C1 segment of cervical spinal cord (tissue), 14 donors: ENCODE results near the gene OGG1.

Source experiments
- DNase-seq, 14 donors: peaks; one replicate each; lab custom pipeline; 2025; lab: John Stamatoyannopoulos, UW

Gene OGG1

GRCh38 chr3:9727041-9727595, 22.6 kb upstream of the OGG1 start:
- DNase-seq = no peak

GRCh38 chr3:9727743-9728142, 22.0 kb upstream of the OGG1 start:
- DNase-seq = no peak

- DNase-seq = no peak
Measured at GRCh38 chr3:9729419-9729818, 20.3 kb upstream of the OGG1 start.

GRCh38 chr3:9730657-9731205, 19.0 kb upstream of the OGG1 start:
- peak in 1 of 14 donors; percentile 84 for DNase-seq

GRCh38 chr3:9731206-9732079, 18.3 kb upstream of the OGG1 start, which contains the start of gene BRPF1:
BRPF1 (plus strand) TSS chr3:9731735; CDS start chr3:9734141, 2,406 bp downstream.
- DNase-seq = peak; percentile 84 to 99 (median 98)

- peak in 1 of 14 donors; percentile 15 for DNase-seq
Measured at GRCh38 chr3:9732080-9732739, 17.5 kb upstream of the OGG1 start.

GRCh38 chr3:9732740-9733115, 17.0 kb upstream of the OGG1 start:
- DNase-seq = peak in 3 of 14 donors; percentile 4 to 23 (median 14)

GRCh38 chr3:9736831-9737230, 12.9 kb upstream of the OGG1 start:
- DNase-seq = no peak

- DNase-seq = no peak
Measured at GRCh38 chr3:9739181-9739580, 10.6 kb upstream of the OGG1 start.

GRCh38 chr3:9742560-9742959, 7.2 kb upstream of the OGG1 start:
- no peak for DNase-seq

- no peak for DNase-seq
Measured at GRCh38 chr3:9743548-9743947, 6.2 kb upstream of the OGG1 start.

GRCh38 chr3:9744162-9744561, 5.6 kb upstream of the OGG1 start:
- DNase-seq = no peak

- DNase-seq = no peak
Measured at GRCh38 chr3:9745521-9745920, 4.2 kb upstream of the OGG1 start.

GRCh38 chr3:9746330-9746729, 3.4 kb upstream of the OGG1 start:
- no peak for DNase-seq

- DNase-seq = no peak
Measured at GRCh38 chr3:9747267-9747666, 2.5 kb upstream of the OGG1 start.

GRCh38 chr3:9748031-9748430, 1.7 kb upstream of the OGG1 start:
- no peak for DNase-seq

- DNase-seq = no peak
Measured at GRCh38 chr3:9749296-9749644, 482 bp upstream of the OGG1 start.

- DNase-seq = no peak
Measured at GRCh38 chr3:9750556-9751411, 1.0 kb downstream of the OGG1 start.

GRCh38 chr3:9754678-9755077, 4.9 kb downstream of the OGG1 start:
- DNase-seq = no peak

- no peak for DNase-seq
Measured at GRCh38 chr3:9757427-9757826, 7.7 kb downstream of the OGG1 start.

- no peak for DNase-seq
Measured at GRCh38 chr3:9760779-9761505, 11.2 kb downstream of the OGG1 start.
